Thymus (tissue), 11 donors: ENCODE data around the gene CROCC2. TPM values are rescaled to one million over a fixed set of nuclear protein-coding genes. Genes with fewer than 3 reads are reported as not detected.

ENCODE experiments used
- DNase-seq, 9 donors: peaks; one replicate each; pipeline ENCODE4 v3.0.0-alpha.2; 2013; ENCODE audit warnings: low spot score in 9 of 9, low read depth in 6 of 9, missing footprints in 1 of 9
- H3K27ac ChIP-seq, 2 donors: one replicate each; pipeline ENCODE4 v1.5.1; 2013; ENCODE audit warnings: control low read depth in 1 of 2, low read depth in 1 of 2, low read length in 1 of 2, mild to moderate bottlenecking in 1 of 2, moderate library complexity in 1 of 2
- H3K27me3 ChIP-seq, 2 donors: one replicate each; pipeline ENCODE4 v1.5.1; 2013; ENCODE audit warnings: low read length in 1 of 2; ENCODE audit not compliant: control insufficient read depth in 2 of 2, insufficient read depth in 1 of 2
- H3K36me3 ChIP-seq, 2 donors: one replicate each; pipeline ENCODE4 v1.5.1; 2013; ENCODE audit warnings: low read length in 1 of 2, mild to moderate bottlenecking in 1 of 2, moderate library complexity in 1 of 2; ENCODE audit not compliant: control insufficient read depth in 2 of 2, insufficient read depth in 2 of 2
- H3K4me1 ChIP-seq, 2 donors: one replicate each; pipeline ENCODE4 v1.5.1; 2013; ENCODE audit warnings: low read length in 2 of 2; ENCODE audit not compliant: control insufficient read depth in 2 of 2, insufficient read depth in 2 of 2
- H3K4me3 ChIP-seq, 2 donors: one replicate each; pipeline ENCODE4 v1.5.1; 2013; ENCODE audit warnings: low read length in 2 of 2, control low read depth in 1 of 2, mild to moderate bottlenecking in 1 of 2
- H3K9me3 ChIP-seq, 2 donors: one replicate each; pipeline ENCODE4 v1.5.1; 2013; ENCODE audit warnings: low read length in 1 of 2, mild to moderate bottlenecking in 1 of 2; ENCODE audit not compliant: control insufficient read depth in 2 of 2, insufficient read depth in 1 of 2
- WGBS: extraction: QIAGEN DNeasy Blood & Tissue Kit; methylation state at CpG from one replicate; pipeline ENCODE4 v1.1.7; 2013; 5-methylcytosine and 5-hydroxymethylcytosine counted together
- polyA plus RNA-seq: library from polyadenylated mRNA; stranded (reverse); fragments of 200-250 nt; gene quantifications from one replicate; pipeline ENCODE4 v1.2.3, GENCODE V29; 2013
- total RNA-seq: library from RNA; stranded (reverse); fragments of 120-200 nt; gene quantifications from one replicate; pipeline ENCODE4 v1.2.4, GENCODE V29; 2013
- donor health status: healthy.

Gene CROCC2
- total and polyA plus RNA-seq, 2 donors, result 0.02 TPM; not detected in 1

- peaks cover 15 to 63% of the 10 kb centered on the region in 2 donors for H3K27me3 ChIP-seq
- no peaks in the 10 kb centered on the region for H3K36me3 ChIP-seq
- H3K4me3 ChIP-seq, result no peak overlapping the region
- H3K9me3 ChIP-seq, result peaks cover 0 to 8% of the 10 kb centered on the region in 2 donors
- 85% methylated on average over 19 of the region's 19 CpGs for WGBS
- no peak overlapping the region for H3K27ac ChIP-seq
- peaks cover 3% of the 10 kb centered on the region in 2 donors for H3K4me1 ChIP-seq
- DNase-seq, result no peak
These were observed 87.5 kb downstream of the CROCC2 start for GRCh38 chr2:240993446-240994170.

- 92% methylated on average over 16 of the region's 16 CpGs for WGBS
- H3K4me3 ChIP-seq, result no peak overlapping the region
- peaks cover 22 to 68% of the 10 kb centered on the region in 2 donors for H3K27me3 ChIP-seq
- peaks cover 0 to 2% of the 10 kb centered on the region in 2 donors for H3K9me3 ChIP-seq
- H3K4me1 ChIP-seq, result peaks cover 3 to 8% of the 10 kb centered on the region in 2 donors
- no peak overlapping the region for H3K27ac ChIP-seq
- H3K36me3 ChIP-seq, result no peaks in the 10 kb centered on the region
- no peak for DNase-seq
These were observed 88.2 kb downstream of the CROCC2 start for GRCh38 chr2:240994171-240994896.

- Histone ChIP-seq H3K4me1 (peaks cover 3 to 8% of the 10 kb centered on the region in 2 donors), H3K27ac (no peak overlapping the region), H3K27me3 (peaks cover 31 to 77% of the 10 kb centered on the region in 2 donors), H3K36me3 (no peaks in the 10 kb centered on the region), H3K9me3 (peaks cover 0 to 4% of the 10 kb centered on the region in 2 donors), H3K4me3 (no peak overlapping the region)
- 72% methylated on average over 24 of the region's 24 CpGs for WGBS
- no peak for DNase-seq
These were observed 89.2 kb downstream of the CROCC2 start for GRCh38 chr2:240995041-240996021.

- no peak overlapping the region for H3K4me3 ChIP-seq
- H3K9me3 ChIP-seq, result peaks cover 0 to 5% of the 10 kb centered on the region in 2 donors
- no peaks in the 10 kb centered on the region for H3K36me3 ChIP-seq
- peaks cover 33 to 85% of the 10 kb centered on the region in 2 donors for H3K27me3 ChIP-seq
- 79% methylated on average over 19 of the region's 19 CpGs for WGBS
- H3K27ac ChIP-seq, result no peak overlapping the region
- peaks cover 3 to 8% of the 10 kb centered on the region in 2 donors for H3K4me1 ChIP-seq
- no peak for DNase-seq
These were observed 90.2 kb downstream of the CROCC2 start for GRCh38 chr2:240996161-240996833.

- no peak for DNase-seq
- H3K4me1 ChIP-seq, result peaks cover 3 to 8% of the 10 kb centered on the region in 2 donors
- H3K9me3 ChIP-seq, result peaks cover 0 to 7% of the 10 kb centered on the region in 2 donors
- WGBS, result 96% methylated on average over 13 of the region's 13 CpGs
- H3K27me3 ChIP-seq, result peaks cover 33 to 86% of the 10 kb centered on the region in 2 donors
- no peak overlapping the region for H3K27ac ChIP-seq
- no peaks in the 10 kb centered on the region for H3K36me3 ChIP-seq
- no peak overlapping the region for H3K4me3 ChIP-seq
These were observed 90.7 kb downstream of the CROCC2 start for GRCh38 chr2:240996834-240997140.

GRCh38 chr2:240997141-240997855 lies 91.2 kb downstream of the CROCC2 start:
- H3K4me1 ChIP-seq, result peaks cover 3 to 8% of the 10 kb centered on the region in 2 donors
- H3K27me3 ChIP-seq, result peaks cover 33 to 91% of the 10 kb centered on the region in 2 donors
- H3K36me3 ChIP-seq, result no peaks in the 10 kb centered on the region
- no peak for DNase-seq
- H3K9me3 ChIP-seq, result peaks cover 0 to 7% of the 10 kb centered on the region in 2 donors
- H3K4me3 ChIP-seq, result no peak overlapping the region
- 80% methylated on average over 16 of the region's 16 CpGs for WGBS
- no peak overlapping the region for H3K27ac ChIP-seq

GRCh38 chr2:240997856-240998705 lies 91.9 kb downstream of the CROCC2 start, which contains the start of gene SNED1:
Gene SNED1 (plus strand): TSS chr2:240998618. CDS start chr2:240998838, 220 bp downstream.
- 15% methylated on average over 61 of the region's 61 CpGs for WGBS
- peak in 1 of 9 donors; percentile 21 for DNase-seq
- peaks cover 0 to 9% of the 10 kb centered on the region in 2 donors for H3K9me3 ChIP-seq
- H3K27ac ChIP-seq, result no peak within 1 kb of the TSS
- no peaks in the 10 kb centered on the region for H3K36me3 ChIP-seq
- H3K27me3 ChIP-seq, result peaks cover 33 to 87% of the 10 kb centered on the region in 2 donors
- H3K4me1 ChIP-seq, result peaks cover 3 to 8% of the 10 kb centered on the region in 2 donors
- H3K4me3 ChIP-seq, result peak within 1 kb of the TSS in 1 of 2 donors; percentile 42
